ENCODE data around the gene FADS2.

Gene FADS2

GRCh38 chr11:61829806-61830205 is 1.7 kb downstream of the FADS2 start:
- TF ChIP-seq CTCF (IDR thresholded peaks at IDR 0.05; ENCODE audit: insufficient read depth, low read length, poor library complexity, severe bottlenecking) (no peak), EZH2phosphoT487 (conservative IDR thresholded peaks at IDR 0.05; ENCODE audit: low read length) (no peak)
- peak overlapping the region; percentile 59 for H3K4me3 ChIP-seq (ENCODE audit: insufficient read depth, low read length, poor library complexity, severe bottlenecking)
- H3K9ac ChIP-seq (ENCODE audit: low read length) = peak overlapping the region; percentile 81
- no peaks in the 10 kb centered on the region for H3K27me3 ChIP-seq (ENCODE audit: low read length)
- peaks cover 33% of the 10 kb centered on the region for H3K79me2 ChIP-seq (ENCODE audit: insufficient read depth, low read length)
- peak overlapping the region; percentile 75; the same call in 1 of the 2 replicates for H3K27ac ChIP-seq (ENCODE audit: low read depth, low read length)
- no peaks in the 10 kb centered on the region for H4K20me1 ChIP-seq (ENCODE audit: low read depth, low read length)
- H2AFZ ChIP-seq (ENCODE audit: low read depth, low read length, severe bottlenecking) = no peak overlapping the region
- peak overlapping the region; percentile 84 for H3K4me2 ChIP-seq (ENCODE audit: low read depth, low read length, poor library complexity, severe bottlenecking)
- no peaks in the 10 kb centered on the region for H3K9me3 ChIP-seq (ENCODE audit: insufficient read depth, low read length)
- H3K9me2 ChIP-seq (replicated peaks; ENCODE audit: insufficient read depth, low read length) = no peaks in the 10 kb centered on the region
- no peaks in the 10 kb centered on the region for H3K36me3 ChIP-seq (ENCODE audit: low read length)
- peaks cover 9% of the 10 kb centered on the region; the same call in 1 of the 2 replicates for H3F3A ChIP-seq (ENCODE audit: insufficient read depth)

- Histone ChIP-seq H3F3A (ENCODE audit: insufficient read depth) (peaks cover 9% of the 10 kb centered on the region; the same call in 1 of the 2 replicates), H3K79me2 (ENCODE audit: insufficient read depth, low read length) (peaks cover 37% of the 10 kb centered on the region), H3K4me3 (ENCODE audit: insufficient read depth, low read length, poor library complexity, severe bottlenecking) (peak overlapping the region; percentile 59)
Observed at GRCh38 chr11:61830237-61831105, 2.4 kb downstream of the FADS2 start.

GRCh38 chr11:61832207-61832606 is 4.1 kb downstream of the FADS2 start:
- no peak overlapping the region for H3K9ac ChIP-seq (ENCODE audit: low read length)
- no peak overlapping the region for H3K4me3 ChIP-seq (ENCODE audit: insufficient read depth, low read length, poor library complexity, severe bottlenecking)
- peak overlapping the region; percentile 2; the same call in 1 of the 2 replicates for H3K27ac ChIP-seq (ENCODE audit: low read depth, low read length)
- TF ChIP-seq CTCF (IDR thresholded peaks at IDR 0.05; ENCODE audit: insufficient read depth, low read length, poor library complexity, severe bottlenecking) (no peak), EZH2phosphoT487 (conservative IDR thresholded peaks at IDR 0.05; ENCODE audit: low read length) (no peak)
- no peaks in the 10 kb centered on the region for H3K27me3 ChIP-seq (ENCODE audit: low read length)
- no peaks in the 10 kb centered on the region for H3K36me3 ChIP-seq (ENCODE audit: low read length)
- peaks cover 37% of the 10 kb centered on the region for H3K79me2 ChIP-seq (ENCODE audit: insufficient read depth, low read length)
- H4K20me1 ChIP-seq (ENCODE audit: low read depth, low read length) = no peaks in the 10 kb centered on the region
- no peaks in the 10 kb centered on the region for H3K9me3 ChIP-seq (ENCODE audit: insufficient read depth, low read length)
- no peak overlapping the region for H2AFZ ChIP-seq (ENCODE audit: low read depth, low read length, severe bottlenecking)
- H3F3A ChIP-seq (ENCODE audit: insufficient read depth) = peaks cover 9% of the 10 kb centered on the region; the same call in 1 of the 2 replicates
- H3K4me2 ChIP-seq (ENCODE audit: low read depth, low read length, poor library complexity, severe bottlenecking) = peak overlapping the region; percentile 84
- no peaks in the 10 kb centered on the region for H3K9me2 ChIP-seq (replicated peaks; ENCODE audit: insufficient read depth, low read length)

More at GRCh38 chr11:61830237-61831105, 2.4 kb downstream of the FADS2 start:
- Histone ChIP-seq H3K9ac (ENCODE audit: low read length) (peak overlapping the region; percentile 81), H2AFZ (ENCODE audit: low read depth, low read length, severe bottlenecking) (no peak overlapping the region), H4K20me1 (ENCODE audit: low read depth, low read length) (no peaks in the 10 kb centered on the region), H3K27ac (ENCODE audit: low read depth, low read length) (peak overlapping the region; percentile 75; the same call in 1 of the 2 replicates), H3K9me2 (replicated peaks; ENCODE audit: insufficient read depth, low read length) (no peaks in the 10 kb centered on the region), H3K4me2 (ENCODE audit: low read depth, low read length, poor library complexity, severe bottlenecking) (peak overlapping the region; percentile 84), H3K9me3 (ENCODE audit: insufficient read depth, low read length) (no peaks in the 10 kb centered on the region), H3K27me3 (ENCODE audit: low read length) (no peaks in the 10 kb centered on the region), H3K36me3 (ENCODE audit: low read length) (no peaks in the 10 kb centered on the region)
- TF ChIP-seq EZH2phosphoT487 (conservative IDR thresholded peaks at IDR 0.05; ENCODE audit: low read length) = no peak
- TF ChIP-seq CTCF (IDR thresholded peaks at IDR 0.05; ENCODE audit: insufficient read depth, low read length, poor library complexity, severe bottlenecking) = no peak

Data from SU-DHL-6 (cell line).